ENCODE results near the gene COL9A3. TPM values are rescaled to one million over a fixed set of nuclear protein-coding genes. Genes with fewer than 3 reads are reported as not detected.

Gene COL9A3
- total RNA-seq, 2 experiments from 2014 or later: 0.42 to 0.82 TPM

GRCh38 chr20:62813588-62813987, 3.3 kb upstream of the COL9A3 start:
- POLR2A ChIA-PET: no interaction called here
- no peaks in the 10 kb centered on the region for H3K9me3 Mint-ChIP-seq
- H3K27ac Mint-ChIP-seq: no peak overlapping the region

GRCh38 chr20:62814060-62814708, 2.7 kb upstream of the COL9A3 start:
- H3K27ac Mint-ChIP-seq: no peak overlapping the region
- no peak overlapping the region for H3K4me3 Mint-ChIP-seq
- POLR2A ChIA-PET: interaction anchor here (0.8 kb wide), 1 partner anchor 412 kb away, joined by 3 read pairs; no protein-coding TSS in a partner anchor
- DNase-seq (no peak), ATAC-seq (ENCODE audit: low read depth) (no peak)
- H3K9me3 Mint-ChIP-seq: no peaks in the 10 kb centered on the region
- peaks cover 4% of the 10 kb centered on the region for H3K36me3 Mint-ChIP-seq
- H3K27me3 Mint-ChIP-seq: peaks cover 22% of the 10 kb centered on the region
- no peaks in the 10 kb centered on the region for H3K4me1 Mint-ChIP-seq

More at GRCh38 chr20:62813588-62813987, 3.3 kb upstream of the COL9A3 start:
- ATAC-seq (ENCODE audit: low read depth): no peak
- Mint-ChIP-seq H3K27me3 (peaks cover 22% of the 10 kb centered on the region), H3K36me3 (peaks cover 4% of the 10 kb centered on the region), H3K4me3 (no peak overlapping the region), H3K4me1 (no peaks in the 10 kb centered on the region)
- DNase-seq: no peak

- H3K36me3 Mint-ChIP-seq: peaks cover 4% of the 10 kb centered on the region
- peaks cover 22% of the 10 kb centered on the region for H3K27me3 Mint-ChIP-seq
- no peak overlapping the region for H3K27ac Mint-ChIP-seq
- POLR2A ChIA-PET: interaction anchor here (0.7 to 0.8 kb wide), 2 partner anchors 47 to 412 kb away, joined by 3 read pairs; partner anchors contain the start of gene TCFL5
- DNase-seq: no peak
- H3K4me3 Mint-ChIP-seq: no peak overlapping the region
- H3K4me1 Mint-ChIP-seq: no peaks in the 10 kb centered on the region
- H3K9me3 Mint-ChIP-seq: no peaks in the 10 kb centered on the region
- no peak for ATAC-seq (ENCODE audit: low read depth)
These were observed 2.2 kb upstream of the COL9A3 start for GRCh38 chr20:62814709-62815065.

GRCh38 chr20:62815066-62815991, 1.5 kb upstream of the COL9A3 start:
- peaks cover 22% of the 10 kb centered on the region for H3K27me3 Mint-ChIP-seq
- POLR2A ChIA-PET: interaction anchor here (0.7 to 0.8 kb wide), 2 partner anchors 46 to 413 kb away, joined by 3 read pairs; partner anchors contain the start of gene TCFL5
- no peaks in the 10 kb centered on the region for H3K4me1 Mint-ChIP-seq
- ATAC-seq (ENCODE audit: low read depth) (peak; percentile 5), DNase-seq (no peak)
- H3K4me3 Mint-ChIP-seq: no peak overlapping the region
- peaks cover 4% of the 10 kb centered on the region for H3K36me3 Mint-ChIP-seq
- no peak overlapping the region for H3K27ac Mint-ChIP-seq
- no peaks in the 10 kb centered on the region for H3K9me3 Mint-ChIP-seq

GRCh38 chr20:62816031-62816883, 593 bp upstream of the COL9A3 start:
- Mint-ChIP-seq H3K36me3 (peaks cover 4% of the 10 kb centered on the region), H3K4me3 (no peak overlapping the region), H3K27me3 (peaks cover 22% of the 10 kb centered on the region), H3K9me3 (no peaks in the 10 kb centered on the region), H3K27ac (no peak overlapping the region), H3K4me1 (no peaks in the 10 kb centered on the region)
- no peak for DNase-seq
- peak; percentile 27 for ATAC-seq (ENCODE audit: low read depth)
- POLR2A ChIA-PET: no interaction called here

- DNase-seq (no peak), ATAC-seq (ENCODE audit: low read depth) (no peak)
- Mint-ChIP-seq H3K9me3 (no peaks in the 10 kb centered on the region), H3K27ac (no peak overlapping the region), H3K27me3 (peaks cover 22% of the 10 kb centered on the region), H3K36me3 (no peaks in the 10 kb centered on the region), H3K4me1 (no peaks in the 10 kb centered on the region), H3K4me3 (no peak overlapping the region)
- POLR2A ChIA-PET: no interaction called here
These were observed 1.2 kb downstream of the COL9A3 start for GRCh38 chr20:62817975-62818591.

GRCh38 chr20:62818592-62819493, 2.0 kb downstream of the COL9A3 start:
- no peak for ATAC-seq (ENCODE audit: low read depth)
- H3K27me3 Mint-ChIP-seq: peaks cover 22% of the 10 kb centered on the region
- no peak overlapping the region for H3K27ac Mint-ChIP-seq
- H3K4me1 Mint-ChIP-seq: no peaks in the 10 kb centered on the region
- H3K36me3 Mint-ChIP-seq: no peaks in the 10 kb centered on the region
- no peak overlapping the region for H3K4me3 Mint-ChIP-seq
- POLR2A ChIA-PET: no interaction called here
- H3K9me3 Mint-ChIP-seq: no peaks in the 10 kb centered on the region
- no peak for DNase-seq

- H3K4me1 Mint-ChIP-seq: no peaks in the 10 kb centered on the region
- DNase-seq (no peak), ATAC-seq (ENCODE audit: low read depth) (no peak)
- H3K27me3 Mint-ChIP-seq: peaks cover 21% of the 10 kb centered on the region
- no peaks in the 10 kb centered on the region for H3K36me3 Mint-ChIP-seq
- POLR2A ChIA-PET: no interaction called here
- no peak overlapping the region for H3K4me3 Mint-ChIP-seq
- no peaks in the 10 kb centered on the region for H3K9me3 Mint-ChIP-seq
- H3K27ac Mint-ChIP-seq: no peak overlapping the region
These were observed 2.8 kb downstream of the COL9A3 start for GRCh38 chr20:62819494-62820174.

GRCh38 chr20:62820208-62820961, 3.5 kb downstream of the COL9A3 start:
- no peak for ATAC-seq (ENCODE audit: low read depth)
- H3K36me3 Mint-ChIP-seq: no peaks in the 10 kb centered on the region
- no peaks in the 10 kb centered on the region for H3K9me3 Mint-ChIP-seq
- H3K4me3 Mint-ChIP-seq: no peak overlapping the region
- POLR2A ChIA-PET: no interaction called here
- no peaks in the 10 kb centered on the region for H3K4me1 Mint-ChIP-seq
- no peak overlapping the region for H3K27ac Mint-ChIP-seq
- peaks cover 14% of the 10 kb centered on the region for H3K27me3 Mint-ChIP-seq
- no peak for DNase-seq

- Mint-ChIP-seq H3K27me3 (peaks cover 8% of the 10 kb centered on the region), H3K4me1 (no peaks in the 10 kb centered on the region), H3K36me3 (no peaks in the 10 kb centered on the region), H3K4me3 (no peak overlapping the region), H3K27ac (no peak overlapping the region), H3K9me3 (no peaks in the 10 kb centered on the region)
- POLR2A ChIA-PET: no interaction called here
- no peak for DNase-seq
- ATAC-seq (ENCODE audit: low read depth): no peak
These were observed 4.3 kb downstream of the COL9A3 start for GRCh38 chr20:62820962-62821725.

- DNase-seq: no peak
- Mint-ChIP-seq H3K4me1 (no peaks in the 10 kb centered on the region), H3K9me3 (no peaks in the 10 kb centered on the region), H3K27ac (no peak overlapping the region), H3K27me3 (peaks cover 8% of the 10 kb centered on the region), H3K36me3 (no peaks in the 10 kb centered on the region), H3K4me3 (no peak overlapping the region)
- POLR2A ChIA-PET: no interaction called here
- no peak for ATAC-seq (ENCODE audit: low read depth)
These were observed 4.9 kb downstream of the COL9A3 start for GRCh38 chr20:62821726-62822210.

Data from activated naive CD8-positive, alpha-beta T cell treated with anti-CD3 and anti-CD28 coated beads, Interleukin-2, amount 10 ng/mL, durations not matched to agents 7 days and 5 days (primary cell).